Measurements from ENCODE around the gene MAP4K2. TPM values are rescaled to one million over a fixed set of nuclear protein-coding genes. Genes with fewer than 3 reads are reported as not detected.
A peak's percentile ranks its signal among the peaks of the same experiment; 100 is the strongest.

Gene MAP4K2
- total RNA-seq, 4 donors from 2014 or later, result 4.3 to 14.8 (median 6.2) TPM

- ATAC-seq, result no peak
- Histone ChIP-seq H3K36me3 (peaks cover 12 to 94% of the 10 kb centered on the region in 2 donors), H3K27me3 (no peaks in the 10 kb centered on the region), H3K27ac (peak overlapping the region; percentile 2 to 100 (median 98)), H3K4me3 (no peak overlapping the region), H3K4me1 (peaks cover 65 to 66% of the 10 kb centered on the region in 2 donors), H3K9me3 (no peaks in the 10 kb centered on the region)
- in situ Hi-C loops (cut with MboI; ENCODE audit: low sequenced_read_pairs in 4 of 4), result no loop called here
- intact Hi-C loops (cut with DNase I; ENCODE audit: low total_unique reads), result no loop called here
- DNase-seq, result no peak
- TF ChIP-seq CTCF (IDR thresholded peaks at IDR 0.05 in 4 of 5, conservative IDR thresholded peaks at IDR 0.05 in 1 of 5) (no peak), POLR2A (IDR thresholded peaks at IDR 0.05) (no peak)
Measured at GRCh38 chr11:64772303-64773018, 30.6 kb downstream of the MAP4K2 start.

- ATAC-seq, result no peak
- Histone ChIP-seq H3K4me3 (no peak overlapping the region), H3K27me3 (no peaks in the 10 kb centered on the region), H3K4me1 (peaks cover 65 to 66% of the 10 kb centered on the region in 2 donors), H3K9me3 (no peaks in the 10 kb centered on the region), H3K27ac (peak overlapping the region in 3 of 4 donors; percentile 98 to 100 (median 99)), H3K36me3 (peaks cover 17 to 100% of the 10 kb centered on the region in 2 donors)
- no peak for DNase-seq
- no peak for TF ChIP-seq POLR2A (IDR thresholded peaks at IDR 0.05)
- no peak for TF ChIP-seq CTCF (IDR thresholded peaks at IDR 0.05 in 4 of 5, conservative IDR thresholded peaks at IDR 0.05 in 1 of 5)
- intact Hi-C loops (cut with DNase I; ENCODE audit: low total_unique reads), result no loop called here
- in situ Hi-C loops (cut with MboI; ENCODE audit: low sequenced_read_pairs in 4 of 4), result no loop called here
Measured at GRCh38 chr11:64771861-64772260, 31.2 kb downstream of the MAP4K2 start.

GRCh38 chr11:64770120-64770519 is 32.9 kb downstream of the MAP4K2 start:
- H3K27ac ChIP-seq, result peak overlapping the region in 2 of 4 donors; percentile 5 to 99
- H3K9me3 ChIP-seq, result no peaks in the 10 kb centered on the region
- intact Hi-C loops (cut with DNase I; ENCODE audit: low total_unique reads) (no loop called here), in situ Hi-C loops (cut with MboI; ENCODE audit: low sequenced_read_pairs in 4 of 4) (no loop called here)
- H3K36me3 ChIP-seq, result peaks cover 17 to 100% of the 10 kb centered on the region in 2 donors
- ATAC-seq, result no peak
- no peaks in the 10 kb centered on the region for H3K27me3 ChIP-seq
- TF ChIP-seq POLR2A (IDR thresholded peaks at IDR 0.05) (no peak), CTCF (IDR thresholded peaks at IDR 0.05 in 4 of 5, conservative IDR thresholded peaks at IDR 0.05 in 1 of 5) (no peak)
- peaks cover 54 to 55% of the 10 kb centered on the region in 2 donors for H3K4me1 ChIP-seq
- H3K4me3 ChIP-seq, result no peak overlapping the region
- DNase-seq, result peak in 1 of 2 donors; percentile 6

DNA sequence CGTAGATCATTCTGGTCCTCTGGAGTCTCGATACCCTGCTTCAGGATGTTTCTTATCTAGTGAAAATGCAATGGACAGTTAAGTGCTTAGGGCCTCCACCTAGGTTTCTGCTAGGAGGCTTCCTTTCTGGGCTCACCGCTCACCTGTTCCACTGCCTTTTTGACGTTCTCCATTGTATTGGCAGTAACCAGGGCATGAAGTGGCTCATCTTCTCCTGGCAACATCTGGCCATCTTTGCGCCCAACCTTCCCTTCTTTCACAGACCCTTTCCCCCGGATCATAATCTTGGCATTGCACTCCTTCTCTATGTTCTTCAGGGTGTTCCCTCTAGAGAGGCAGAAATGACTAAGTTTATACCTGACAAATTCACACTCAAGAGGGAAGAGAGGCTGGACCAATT is 33.7 kb downstream of the MAP4K2 start:
- in situ Hi-C loops (cut with MboI; ENCODE audit: low sequenced_read_pairs in 4 of 4), result no loop called here
- no peaks in the 10 kb centered on the region for H3K9me3 ChIP-seq
- peaks cover 17 to 100% of the 10 kb centered on the region in 2 donors for H3K36me3 ChIP-seq
- peaks cover 54 to 55% of the 10 kb centered on the region in 2 donors for H3K4me1 ChIP-seq
- no peak for TF ChIP-seq CTCF (IDR thresholded peaks at IDR 0.05 in 4 of 5, conservative IDR thresholded peaks at IDR 0.05 in 1 of 5)
- no peak for TF ChIP-seq POLR2A (IDR thresholded peaks at IDR 0.05)
- peak overlapping the region in 3 of 4 donors; percentile 5 to 99 (median 9) for H3K27ac ChIP-seq
- peak in 1 of 2 donors; percentile 4 for DNase-seq
- H3K27me3 ChIP-seq, result no peaks in the 10 kb centered on the region
- no peak for ATAC-seq
- H3K4me3 ChIP-seq, result no peak overlapping the region
- intact Hi-C loops (cut with DNase I; ENCODE audit: low total_unique reads), result no loop called here
